GDM1 (cell line): Measurements from ENCODE around the gene ACOT12.
A peak's percentile ranks its signal among the peaks of the same experiment; 100 is the strongest.
"Not testable (repeated sequence)": the region's sequence is repeated elsewhere in the genome, so short reads cannot be mapped to it uniquely, and the experiment has no call there.

ENCODE experiments used
- DNase-seq: peaks from one replicate; lab custom pipeline; 2025; lab: John Stamatoyannopoulos, UW

ACOT12 gene

DNA sequence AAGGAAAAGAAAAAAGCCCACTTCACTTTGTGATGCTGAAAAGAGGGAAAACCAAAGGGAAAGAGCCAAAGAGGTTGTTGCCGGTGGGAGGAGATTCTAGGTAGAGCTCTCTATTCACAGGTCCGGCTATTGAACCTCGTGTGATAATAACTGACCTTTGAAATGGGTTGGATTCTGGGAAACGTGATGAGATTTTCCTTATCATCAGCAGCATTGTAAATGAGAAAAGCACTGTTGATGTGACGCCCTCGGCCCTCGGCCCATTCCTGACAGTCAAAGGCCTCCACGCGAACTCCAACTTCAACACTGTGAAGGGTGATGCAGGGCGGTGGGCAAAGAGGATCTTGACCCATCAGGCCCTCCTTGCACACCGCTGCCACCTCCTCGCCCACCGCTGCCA lies 49.2 kb downstream of the ACOT12 start:
- DNase-seq: no peak

DNA sequence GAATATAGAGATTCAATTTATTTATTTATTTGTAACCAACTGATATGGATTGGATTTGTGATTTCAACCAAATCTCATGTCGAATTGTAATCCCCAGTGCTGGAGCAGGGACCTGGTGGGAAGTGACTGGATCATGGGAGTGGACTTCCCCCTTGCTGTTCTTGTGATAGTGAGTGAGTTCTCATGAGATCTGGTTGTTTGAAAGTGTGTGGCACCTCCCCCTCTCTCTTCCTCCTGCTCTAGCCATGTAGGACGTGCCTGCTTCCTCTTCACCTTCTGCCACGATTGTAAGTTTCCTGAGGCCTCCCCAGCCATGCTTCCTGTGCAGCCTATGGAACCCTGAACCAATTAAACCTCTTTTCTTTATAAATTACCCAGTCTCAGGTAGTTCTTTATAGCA lies 55.7 kb downstream of the ACOT12 start:
- DNase-seq: not testable (repeated sequence)

DNA sequence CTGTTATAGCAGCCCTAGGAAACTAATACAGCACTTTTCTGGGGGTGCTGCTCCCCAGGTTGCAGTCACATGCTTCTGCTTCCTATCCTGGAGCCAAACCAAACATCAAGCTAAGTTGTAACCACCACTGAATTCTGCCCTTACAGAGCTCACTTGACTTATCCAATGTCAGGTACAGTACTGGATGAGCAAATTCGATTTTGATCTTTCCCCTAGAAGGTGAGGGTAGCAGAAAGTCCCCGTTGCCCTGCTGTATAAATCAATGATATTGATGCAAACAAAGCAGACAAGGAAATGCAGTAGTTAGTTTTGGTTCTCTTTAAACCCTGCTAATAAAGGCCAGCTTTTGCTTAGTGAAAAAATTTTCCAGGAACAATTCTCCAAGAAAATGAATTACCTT lies 56.1 kb downstream of the ACOT12 start:
- no peak for DNase-seq

DNA sequence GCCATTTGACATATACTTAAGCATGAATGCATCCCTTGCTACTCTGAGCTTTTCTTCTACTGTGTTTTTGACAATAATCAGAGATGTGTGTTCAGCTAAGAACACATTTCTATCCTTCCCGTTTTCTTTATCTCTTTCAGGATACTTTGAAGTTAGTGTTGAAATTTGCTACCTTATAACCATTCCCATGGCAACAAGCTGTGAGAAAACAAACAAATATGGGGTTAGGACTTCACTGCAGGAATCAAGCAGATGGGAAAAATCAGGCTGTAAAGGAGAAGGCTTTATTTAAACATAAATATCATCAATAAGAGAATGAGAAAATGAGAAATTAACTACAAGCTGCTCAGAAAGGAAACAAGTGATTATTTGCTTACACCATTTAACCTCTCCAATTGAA lies 57.4 kb downstream of the ACOT12 start:
- DNase-seq: no peak

DNA sequence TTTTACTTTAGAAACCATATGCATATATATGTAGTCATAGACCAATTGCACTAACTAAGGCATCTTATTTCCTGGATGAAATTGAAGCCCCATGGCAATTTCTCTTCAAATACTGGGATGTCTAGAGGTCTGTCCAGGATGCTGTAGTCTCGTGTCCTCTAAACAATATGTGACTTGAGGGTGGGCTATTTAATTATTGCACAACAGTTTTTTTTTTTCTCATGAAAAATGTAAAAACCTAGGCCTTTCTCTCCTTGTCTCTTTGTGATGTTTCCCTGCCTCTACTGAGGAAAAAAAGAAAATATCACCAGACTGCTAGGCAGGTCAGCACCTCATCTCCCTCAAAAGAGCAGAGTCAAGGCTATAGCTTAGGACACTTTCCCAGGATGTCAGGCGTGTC lies 58.0 kb downstream of the ACOT12 start:
- DNase-seq: no peak

DNA sequence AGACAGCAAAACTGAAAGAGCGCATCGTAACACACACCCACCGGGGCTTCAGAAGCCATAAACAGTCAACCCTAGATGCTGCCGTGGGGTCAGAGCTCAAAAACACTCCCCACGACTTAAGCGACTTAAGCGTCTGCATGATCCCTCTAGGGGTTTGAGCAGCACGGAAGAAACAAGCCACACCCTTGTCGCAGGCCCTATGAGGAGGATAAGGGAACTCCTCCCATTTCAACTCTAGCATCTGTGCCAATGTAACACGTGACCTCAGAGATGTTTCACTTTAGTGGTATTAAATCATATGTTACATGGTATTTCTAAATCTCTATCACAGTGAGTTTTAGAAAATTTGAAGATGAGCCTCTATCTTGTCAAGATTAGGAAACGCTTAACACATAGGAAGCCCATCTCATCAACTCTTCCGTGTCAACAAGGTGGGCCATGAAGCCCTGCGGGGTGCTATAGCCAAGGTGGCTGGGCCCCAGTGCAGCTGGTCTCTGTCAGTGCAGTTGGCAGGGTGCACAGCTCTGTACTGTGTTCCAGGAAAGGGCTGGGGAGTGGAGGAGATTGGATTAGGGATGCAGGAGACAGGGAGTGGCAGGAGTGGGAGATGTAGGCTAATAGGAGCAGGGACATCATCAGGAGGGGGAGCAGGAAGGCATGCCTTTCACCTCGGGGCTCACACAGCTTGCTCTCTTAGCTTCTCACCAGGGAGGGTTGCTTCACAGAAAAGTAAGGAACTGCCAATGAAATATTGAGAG lies 59.5 kb downstream of the ACOT12 start:
- no peak for DNase-seq

DNA sequence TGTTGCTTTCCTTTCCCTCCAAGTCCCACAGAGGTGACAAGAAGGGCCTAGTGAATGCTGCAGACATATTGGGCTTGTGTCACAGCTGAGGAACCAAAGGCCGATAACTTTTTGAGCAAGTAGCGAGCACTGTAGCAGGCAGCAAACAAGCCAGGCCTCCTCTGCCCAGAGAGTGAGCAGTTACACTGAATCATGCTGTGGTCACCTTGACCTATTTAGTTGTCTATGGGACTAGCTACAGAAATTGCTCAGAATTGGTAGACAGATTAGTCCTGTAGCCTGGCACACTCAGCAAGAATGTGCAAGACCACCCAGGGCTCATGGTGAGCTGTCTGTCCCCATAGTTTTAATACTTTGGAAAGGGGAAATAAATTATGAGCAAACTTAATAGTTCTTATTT lies 67.4 kb downstream of the ACOT12 start:
- DNase-seq: no peak

DNA sequence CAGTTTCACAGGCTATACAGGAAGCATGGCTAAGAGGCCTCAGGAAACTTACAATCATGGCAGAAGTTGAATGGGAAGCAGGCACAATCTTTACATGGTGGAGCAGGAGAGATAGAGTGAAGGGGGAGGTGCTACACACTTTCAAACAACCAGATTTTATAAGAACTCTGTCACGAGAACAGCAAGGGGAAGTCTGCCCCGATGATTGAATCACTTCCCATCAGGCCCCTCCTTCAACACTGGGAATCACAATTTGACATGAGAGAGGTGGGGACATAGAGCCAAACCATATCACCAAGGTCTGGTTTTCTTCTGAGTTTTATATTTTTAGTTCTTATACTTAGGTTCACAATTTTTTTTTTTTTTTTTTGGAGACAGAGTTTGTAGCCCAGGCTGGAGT lies 76.4 kb downstream of the ACOT12 start:
- no peak for DNase-seq

DNA sequence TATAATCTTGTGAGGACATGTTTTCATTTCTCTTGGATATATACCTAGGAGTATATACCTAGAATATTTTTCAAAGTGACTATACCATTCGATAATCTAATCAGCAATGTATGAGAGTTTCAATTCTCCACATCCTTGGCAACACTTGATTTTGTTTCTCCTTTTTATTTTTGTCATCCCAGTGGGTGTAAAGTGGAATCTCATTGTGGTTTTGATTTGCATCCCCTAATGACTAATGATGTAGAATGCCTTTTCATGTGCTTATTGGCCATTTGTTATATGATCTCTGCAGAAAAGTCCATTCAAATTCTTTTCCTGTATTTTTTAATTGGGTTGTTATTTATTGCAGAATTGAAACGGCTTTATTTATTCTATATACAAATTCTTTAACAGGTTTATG lies 77.4 kb downstream of the ACOT12 start:
- DNase-seq: no peak

DNA sequence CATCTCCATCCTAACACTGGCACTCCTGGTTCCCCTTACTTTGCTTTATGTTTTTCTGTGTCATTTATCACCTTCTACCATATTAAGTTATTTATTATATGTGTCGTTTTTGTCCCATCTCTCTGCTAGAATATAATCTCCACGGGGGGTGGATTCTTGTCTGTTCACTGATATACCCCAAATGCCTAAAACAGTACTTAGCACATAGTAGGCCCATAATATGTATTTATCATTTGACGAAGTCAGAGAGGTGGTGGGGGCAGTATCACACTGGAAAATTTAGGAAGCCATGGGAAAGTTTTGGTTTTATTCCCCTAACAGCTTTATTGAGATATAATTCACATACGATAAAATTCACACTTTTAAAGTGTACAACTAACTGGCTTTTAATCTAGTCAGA lies 78.1 kb downstream of the ACOT12 start:
- DNase-seq: no peak

DNA sequence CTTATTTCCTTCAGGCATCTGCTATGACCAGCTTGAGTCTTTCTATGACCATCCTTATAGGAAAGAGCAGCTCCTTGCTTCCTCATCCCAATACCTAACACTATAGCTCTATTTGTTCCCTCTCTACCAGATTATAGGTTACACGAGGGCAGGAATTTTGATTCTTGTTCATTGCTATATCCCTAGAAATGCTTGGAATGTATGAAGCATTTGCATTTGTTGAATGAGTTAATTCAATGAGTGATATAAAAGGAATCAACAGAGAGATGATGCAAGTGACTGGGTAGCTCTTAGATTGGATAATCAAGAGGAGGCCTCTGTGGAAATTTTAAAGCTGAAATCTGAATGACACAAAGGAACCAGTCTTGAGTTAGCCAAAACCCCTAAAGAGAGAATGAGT lies 78.6 kb downstream of the ACOT12 start:
- DNase-seq: no peak

DNA sequence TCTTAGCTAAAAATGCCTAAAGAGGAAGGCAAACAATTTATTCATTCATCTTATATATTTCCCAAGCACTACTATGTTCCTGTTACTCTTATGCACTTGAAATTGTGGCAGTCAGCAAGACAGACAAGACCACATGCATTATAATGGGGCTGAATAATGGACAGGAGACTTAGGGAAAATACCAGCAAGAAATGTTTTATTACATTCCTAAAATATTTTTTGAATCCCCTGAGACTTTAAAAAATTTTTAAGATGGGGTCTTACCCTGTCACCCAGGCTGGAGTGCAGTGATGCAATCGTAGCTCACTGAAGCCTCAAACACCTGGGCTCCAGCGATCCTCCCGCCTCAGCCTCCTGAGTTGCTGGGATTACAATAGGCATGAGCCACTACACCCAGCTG lies 79.4 kb downstream of the ACOT12 start:
- DNase-seq: no peak

DNA sequence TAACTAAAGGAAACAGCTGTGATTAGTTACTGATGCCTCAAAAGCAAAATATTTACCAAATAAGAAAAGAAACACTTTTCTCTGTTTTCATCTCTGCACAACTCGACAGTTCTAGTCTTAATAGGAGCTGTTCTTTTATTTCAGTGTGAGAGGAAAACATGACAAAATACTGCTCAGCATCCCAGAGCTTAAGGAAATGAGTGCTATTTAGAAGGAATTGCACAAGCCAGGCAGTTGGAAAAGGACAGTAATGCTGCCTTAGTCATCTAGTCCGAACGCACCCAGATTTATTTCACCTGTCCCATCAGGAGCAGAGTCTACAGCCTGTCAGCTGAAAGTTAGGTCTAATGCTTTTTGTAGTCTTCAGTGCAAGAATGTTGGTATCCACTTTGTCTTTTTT lies 80.2 kb downstream of the ACOT12 start:
- DNase-seq: no peak

DNA sequence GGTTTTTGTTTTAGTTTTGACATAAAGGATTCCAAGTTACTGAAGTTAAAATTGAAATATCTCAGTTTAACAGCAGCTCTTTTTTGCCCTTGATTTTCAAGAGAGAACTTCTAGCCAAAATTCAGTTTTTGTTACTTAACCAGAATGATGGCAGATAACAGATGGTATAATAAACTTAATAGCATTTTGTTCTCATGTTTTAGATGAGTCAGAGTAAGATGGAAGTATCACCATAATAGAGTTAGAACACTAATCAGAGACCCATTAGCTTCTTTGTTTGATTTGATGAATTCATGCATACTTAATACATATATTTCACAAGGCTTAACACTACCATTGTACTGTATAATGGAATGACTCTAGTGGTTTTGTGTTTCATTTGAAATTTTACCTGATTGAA lies 80.7 kb downstream of the ACOT12 start:
- no peak for DNase-seq

DNA sequence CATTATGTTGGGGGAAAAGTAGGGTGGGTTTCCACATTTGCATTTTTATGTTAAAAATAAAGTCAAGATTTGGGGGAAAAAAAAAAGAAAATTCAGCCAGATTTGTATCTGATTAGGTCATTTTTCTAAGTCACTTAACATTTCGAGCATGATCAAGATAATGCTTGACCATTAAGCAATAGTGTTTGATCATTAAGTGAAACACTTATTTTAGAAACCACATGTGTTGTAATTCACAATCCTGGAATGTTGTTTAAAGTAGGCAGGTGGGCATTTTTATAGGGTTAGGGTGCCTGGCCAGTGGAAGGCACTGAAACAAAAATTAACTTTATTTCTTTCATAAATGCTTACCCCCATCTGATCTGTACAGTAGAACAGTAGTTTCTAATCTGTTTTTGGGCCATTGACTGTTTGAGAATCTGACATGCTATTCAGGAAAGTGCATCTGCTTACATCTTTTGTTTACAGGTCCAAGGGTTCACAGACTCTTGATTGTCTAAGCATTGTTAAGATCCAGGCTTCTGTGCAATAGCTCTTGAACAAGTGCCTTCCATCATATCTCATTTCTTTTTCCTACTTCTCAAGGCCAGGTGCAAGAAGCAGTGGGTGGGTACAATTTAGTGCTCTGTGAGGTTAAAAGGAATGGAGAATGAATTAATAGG lies 83.4 kb downstream of the ACOT12 start:
- DNase-seq: no peak

DNA sequence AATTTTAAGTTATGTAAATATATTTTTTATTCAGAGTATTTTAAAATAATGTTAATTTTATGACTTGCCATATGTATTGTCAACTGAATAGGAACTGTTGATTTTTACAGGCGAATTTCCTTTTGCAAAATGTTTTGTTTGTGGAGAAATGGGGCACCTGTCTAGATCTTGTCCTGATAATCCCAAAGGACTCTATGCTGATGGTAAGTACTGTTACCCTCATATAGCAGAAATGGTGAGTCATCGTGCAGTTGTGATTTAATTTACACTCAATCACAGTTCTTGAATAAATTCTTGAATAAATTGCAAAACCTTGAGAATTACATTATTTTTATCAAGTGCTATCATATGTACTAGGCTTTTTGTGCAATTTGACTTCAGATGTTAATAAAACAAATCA lies 85.1 kb downstream of the ACOT12 start:
- no peak for DNase-seq

DNA sequence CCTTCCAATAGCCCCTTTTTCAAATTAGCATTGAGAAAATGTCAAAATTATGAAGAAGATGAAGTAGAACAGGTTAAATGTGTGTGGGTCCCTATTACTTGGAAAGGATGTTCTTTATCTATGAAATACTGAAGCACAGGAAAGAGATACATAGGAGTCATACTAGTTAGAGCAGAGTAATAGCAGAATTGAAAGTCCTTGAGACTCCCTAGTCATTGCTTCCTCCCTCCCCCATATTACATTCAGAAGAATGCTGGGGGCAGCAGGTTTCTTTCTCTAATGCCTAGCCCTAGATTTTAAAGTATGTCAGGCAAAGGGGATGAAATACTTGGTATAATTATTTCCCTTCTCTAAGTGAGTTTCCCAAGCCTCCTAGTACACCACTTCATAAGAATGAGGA lies 88.1 kb downstream of the ACOT12 start:
- DNase-seq: no peak

DNA sequence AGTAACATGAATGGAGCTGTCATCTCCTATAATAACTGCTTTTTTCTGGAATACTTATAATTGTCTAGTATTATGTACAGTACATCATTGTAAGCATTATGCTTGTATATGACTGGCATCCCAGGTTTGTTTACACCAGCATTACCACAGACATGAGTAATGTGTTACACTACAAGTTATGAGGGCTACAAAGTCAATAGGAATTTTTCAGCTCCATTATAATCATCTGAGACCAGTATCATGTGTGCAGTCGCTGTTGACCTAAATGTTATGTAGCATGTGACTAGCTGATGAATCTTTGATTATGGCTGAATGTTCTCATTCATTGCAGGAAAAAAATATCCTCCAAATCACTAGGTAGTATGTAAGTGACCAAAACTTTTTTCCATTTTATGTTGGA lies 90.4 kb downstream of the ACOT12 start:
- no peak for DNase-seq

DNA sequence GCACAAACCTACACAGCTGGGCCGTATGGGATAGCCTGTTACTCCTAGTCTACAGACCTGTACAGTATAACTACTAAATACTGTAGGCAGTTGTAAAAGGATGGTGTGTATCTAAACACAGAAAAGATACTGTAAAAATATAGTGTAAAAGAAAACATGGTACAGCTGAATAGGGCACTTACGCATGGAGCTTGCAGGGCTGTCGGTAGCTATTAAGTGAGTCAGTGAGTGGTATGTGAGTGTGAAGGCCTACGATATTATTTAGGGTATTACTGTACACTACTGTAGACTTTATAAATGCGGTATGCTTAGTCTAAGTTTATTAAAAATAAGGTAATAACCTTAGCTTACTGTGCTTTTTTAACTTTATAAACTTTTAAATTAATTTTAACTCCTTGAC lies 91.3 kb downstream of the ACOT12 start:
- no peak for DNase-seq

DNA sequence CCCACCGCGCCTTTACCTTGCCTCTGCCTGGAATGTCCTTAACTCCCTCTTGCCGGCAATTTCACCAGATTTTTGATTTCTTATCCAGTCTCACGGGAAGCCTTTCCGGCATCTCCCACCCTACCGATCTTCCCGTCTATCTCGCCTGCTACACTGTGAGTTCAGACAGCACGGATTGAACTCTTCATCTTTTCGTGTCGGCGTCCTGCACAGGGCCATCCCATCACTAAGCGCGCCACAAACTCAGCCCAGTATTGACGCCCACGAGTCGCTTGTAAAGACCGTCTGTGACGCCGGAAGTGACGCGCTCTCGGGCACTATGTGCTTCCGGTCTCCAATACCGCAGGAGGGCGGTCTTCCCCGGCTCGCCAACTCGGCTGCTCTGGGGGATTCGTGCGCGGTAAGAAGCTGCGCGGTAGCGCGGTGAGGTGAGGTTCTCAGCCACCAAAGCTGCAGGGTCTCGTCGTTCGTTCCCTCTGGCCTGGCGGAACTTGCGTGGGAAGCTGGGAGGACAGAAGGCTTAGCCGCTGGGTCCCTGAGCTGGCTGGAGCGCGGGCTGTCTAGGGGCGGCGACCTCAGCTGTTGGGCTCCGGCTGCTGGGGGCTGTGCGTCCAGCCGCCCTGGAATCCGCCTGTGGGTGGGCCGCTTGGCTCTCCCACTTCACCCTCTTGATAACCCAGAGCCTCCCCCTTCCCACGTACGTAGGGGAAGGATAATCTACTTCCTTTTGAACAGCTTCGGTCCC lies 92.5 kb downstream of the ACOT12 start, which contains the start of gene ZCCHC9:
Gene ZCCHC9 (plus strand): TSS at position 317 of the 745 bp plus-strand sequence. CDS start 3,171 bp downstream, outside the sequence.
- DNase-seq: peak; percentile 88

DNA sequence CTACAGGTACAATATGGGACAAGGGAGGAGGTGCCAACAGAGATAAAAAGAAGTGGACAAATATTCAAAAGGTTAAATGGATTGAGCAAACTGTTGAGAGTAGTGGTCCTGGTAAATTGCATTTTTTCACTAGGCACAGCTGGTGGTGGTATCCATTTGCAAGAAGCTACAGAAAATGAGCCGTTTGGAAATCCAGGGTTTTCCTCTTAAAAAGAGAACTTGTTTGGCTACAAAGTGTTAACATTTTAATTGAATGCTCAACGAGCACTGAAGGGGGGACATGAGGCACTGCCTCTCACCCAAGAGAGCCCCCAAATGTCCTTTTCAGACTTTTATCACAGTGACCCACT lies 93.0 kb downstream of the ACOT12 start:
- no peak for DNase-seq

DNA sequence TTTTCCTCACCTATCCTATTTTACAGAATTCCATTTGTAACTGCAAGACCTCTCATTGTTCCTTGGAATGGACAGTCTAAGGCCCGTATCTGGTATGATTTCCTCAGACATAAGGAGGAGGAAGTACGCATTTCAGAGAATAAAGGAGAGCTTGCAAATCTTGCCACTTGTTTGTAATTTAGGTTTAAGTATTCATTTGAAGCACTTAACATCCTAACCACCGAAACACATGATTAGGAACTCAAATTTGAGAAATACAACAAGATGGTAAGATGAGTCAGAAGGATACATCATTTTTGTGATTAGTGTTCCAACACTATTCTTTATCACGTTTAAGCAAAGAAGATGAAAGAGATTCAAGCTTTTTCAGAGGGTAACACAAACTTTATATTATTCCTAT lies 96.4 kb downstream of the ACOT12 start:
- DNase-seq: no peak

DNA sequence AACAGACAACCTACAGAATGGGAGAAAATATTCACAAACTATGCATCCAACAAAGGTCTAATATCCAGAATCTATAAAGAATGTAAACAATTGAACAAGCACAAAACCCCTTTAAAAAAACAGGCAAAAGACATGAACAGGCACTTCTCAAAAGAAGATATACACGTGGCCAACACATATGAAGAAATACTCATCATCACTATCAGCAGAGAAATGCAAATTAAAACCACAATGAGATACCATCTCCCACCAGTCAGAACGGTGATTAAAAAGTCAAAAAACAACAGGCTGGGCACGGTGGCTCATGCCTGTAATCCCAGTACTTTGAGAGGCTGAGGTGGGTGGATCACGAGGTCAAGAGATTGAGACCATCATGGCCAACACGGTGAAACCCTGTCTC lies 99.9 kb downstream of the ACOT12 start:
- not testable (repeated sequence) for DNase-seq
